NCI-H128 (cell line): ENCODE results near the gene TRPV2.
"Not testable (repeated sequence)": the region's sequence is repeated elsewhere in the genome, so short reads cannot be mapped to it uniquely, and the experiment has no call there.

Experiments
- DNase-seq: peaks from one replicate; lab custom pipeline; 2025; ENCODE audit not compliant: unreplicated experiment; lab: John Stamatoyannopoulos, UW

The TRPV2 gene

GRCh38 chr17:16435925-16436886, 20.8 kb downstream of the TRPV2 start:
- DNase-seq = no peak

- DNase-seq = no peak
Observed at GRCh38 chr17:16437083-16437482, 21.7 kb downstream of the TRPV2 start.

GRCh38 chr17:16438173-16438556, 22.8 kb downstream of the TRPV2 start:
- DNase-seq = no peak

- peak; percentile 95 for DNase-seq
Observed at GRCh38 chr17:16438557-16439302, 23.4 kb downstream of the TRPV2 start.

- DNase-seq = no peak
Observed at GRCh38 chr17:16439303-16439791, 24.0 kb downstream of the TRPV2 start.

GRCh38 chr17:16439811-16440351, 24.5 kb downstream of the TRPV2 start:
- DNase-seq = no peak

GRCh38 chr17:16440354-16440753, 25.0 kb downstream of the TRPV2 start:
- not testable (repeated sequence) for DNase-seq

- DNase-seq = no peak
Observed at GRCh38 chr17:16440901-16441629, 25.7 kb downstream of the TRPV2 start.

GRCh38 chr17:16442141-16442540, 26.8 kb downstream of the TRPV2 start:
- DNase-seq = no peak

GRCh38 chr17:16442594-16443510, 27.5 kb downstream of the TRPV2 start:
- no peak for DNase-seq

- DNase-seq = no peak
Observed at GRCh38 chr17:16443511-16444257, 28.3 kb downstream of the TRPV2 start.

- no peak for DNase-seq
Observed at GRCh38 chr17:16444258-16444886, 29.0 kb downstream of the TRPV2 start.

GRCh38 chr17:16446338-16446983, 31.1 kb downstream of the TRPV2 start:
- DNase-seq = no peak

- DNase-seq = no peak
Observed at GRCh38 chr17:16447676-16448075, 32.3 kb downstream of the TRPV2 start.

GRCh38 chr17:16448490-16448889, 33.1 kb downstream of the TRPV2 start:
- no peak for DNase-seq

GRCh38 chr17:16449121-16449570, 33.8 kb downstream of the TRPV2 start:
- DNase-seq = no peak

- no peak for DNase-seq
Observed at GRCh38 chr17:16450028-16450427, 34.7 kb downstream of the TRPV2 start.

- DNase-seq = not testable (repeated sequence)
Observed at GRCh38 chr17:16452268-16452667, 36.9 kb downstream of the TRPV2 start.
